GM21390 (cell line): Measurements from ENCODE around the gene ANO8.

Source experiments
- ATAC-seq: cut with Tn5 transposase; IDR thresholded peaks from one replicate; pipeline ENCODE4 v1.9.1; 2021; ENCODE audit not compliant: unreplicated experiment

Gene ANO8

GRCh38 chr19:17346109-17346671 is 11.5 kb upstream of the ANO8 start:
- no peak for ATAC-seq

GRCh38 chr19:17341845-17342244 is 7.2 kb upstream of the ANO8 start:
- no peak for ATAC-seq

GRCh38 chr19:17341386-17341785 is 6.7 kb upstream of the ANO8 start:
- no peak for ATAC-seq

GRCh38 chr19:17340871-17341357 is 6.3 kb upstream of the ANO8 start:
- ATAC-seq: no peak

- ATAC-seq: no peak
These were observed 5.7 kb upstream of the ANO8 start for GRCh38 chr19:17340302-17340870.

- no peak for ATAC-seq
These were observed 4.6 kb upstream of the ANO8 start for GRCh38 chr19:17339088-17339741.

GRCh38 chr19:17338433-17339078 is 3.9 kb upstream of the ANO8 start:
- ATAC-seq: no peak

GRCh38 chr19:17337675-17338432 is 3.2 kb upstream of the ANO8 start:
- no peak for ATAC-seq

GRCh38 chr19:17336872-17337674 is 2.4 kb upstream of the ANO8 start, which contains the start of gene GTPBP3:
Gene GTPBP3 (plus strand): TSS chr19:17337553. CDS start chr19:17337612, 59 bp downstream.
- ATAC-seq: peak; percentile 76

GRCh38 chr19:17335575-17335974 is 920 bp upstream of the ANO8 start:
- ATAC-seq: no peak

GRCh38 chr19:17333611-17334413 is 843 bp downstream of the ANO8 start:
- no peak for ATAC-seq

- no peak for ATAC-seq
These were observed 1.7 kb downstream of the ANO8 start for GRCh38 chr19:17332677-17333581.

GRCh38 chr19:17332360-17332676 is 2.3 kb downstream of the ANO8 start:
- ATAC-seq: no peak

GRCh38 chr19:17331045-17331558 is 3.6 kb downstream of the ANO8 start:
- ATAC-seq: no peak

- ATAC-seq: no peak
These were observed 4.2 kb downstream of the ANO8 start for GRCh38 chr19:17330262-17331044.

GRCh38 chr19:17329366-17330261 is 5.0 kb downstream of the ANO8 start:
- no peak for ATAC-seq
